HG02623 (cell line): Measurements from ENCODE around the gene ZNF12.
"Not testable (repeated sequence)": the region's sequence is repeated elsewhere in the genome, so short reads cannot be mapped to it uniquely, and the experiment has no call there.

Experiments
- ATAC-seq: cut with Tn5 transposase; IDR thresholded peaks from one replicate; pipeline ENCODE4 v1.9.1; 2021; ENCODE audit warnings: moderate library complexity; ENCODE audit not compliant: unreplicated experiment

The ZNF12 gene

GRCh38 chr7:6691609-6692106, 15.1 kb downstream of the ZNF12 start:
- ATAC-seq, result no peak

- ATAC-seq, result no peak
Measured at GRCh38 chr7:6691103-6691502, 15.6 kb downstream of the ZNF12 start.

GRCh38 chr7:6680146-6680545, 26.6 kb downstream of the ZNF12 start:
- ATAC-seq, result no peak

- ATAC-seq, result no peak
Measured at GRCh38 chr7:6675807-6676405, 30.8 kb downstream of the ZNF12 start.

GRCh38 chr7:6670851-6671250, 35.9 kb downstream of the ZNF12 start:
- ATAC-seq, result not testable (repeated sequence)

GRCh38 chr7:6658618-6659345, 48.0 kb downstream of the ZNF12 start:
- no peak for ATAC-seq

GRCh38 chr7:6656413-6656812, 50.3 kb downstream of the ZNF12 start:
- no peak for ATAC-seq

- ATAC-seq, result no peak
Measured at GRCh38 chr7:6655636-6656385, 50.9 kb downstream of the ZNF12 start.

GRCh38 chr7:6654842-6655610, 51.7 kb downstream of the ZNF12 start:
- no peak for ATAC-seq

GRCh38 chr7:6654113-6654841, 52.5 kb downstream of the ZNF12 start:
- ATAC-seq, result no peak

- no peak for ATAC-seq
Measured at GRCh38 chr7:6653071-6654003, 53.4 kb downstream of the ZNF12 start.

GRCh38 chr7:6652446-6653011, 54.2 kb downstream of the ZNF12 start:
- ATAC-seq, result no peak

GRCh38 chr7:6651851-6652445, 54.8 kb downstream of the ZNF12 start:
- ATAC-seq, result no peak

- no peak for ATAC-seq
Measured at GRCh38 chr7:6650521-6651011, 56.2 kb downstream of the ZNF12 start.

GRCh38 chr7:6650086-6650485, 56.7 kb downstream of the ZNF12 start:
- no peak for ATAC-seq

GRCh38 chr7:6649241-6649961, 57.3 kb downstream of the ZNF12 start:
- ATAC-seq, result no peak

- no peak for ATAC-seq
Measured at GRCh38 chr7:6648815-6649104, 58.0 kb downstream of the ZNF12 start.
